Amniotic stem cell (primary cell): Measurements from ENCODE around the gene UQCC5.
A peak's percentile ranks its signal among the peaks of the same experiment; 100 is the strongest.

Source experiments
- DNase-seq: peaks from one replicate; lab custom pipeline; 2025; lab: John Stamatoyannopoulos, UW

UQCC5 gene

GRCh38 chr3:52504977-52505376, 31.4 kb upstream of the UQCC5 start:
- DNase-seq = no peak

- no peak for DNase-seq
These were observed 30.0 kb upstream of the UQCC5 start for GRCh38 chr3:52506266-52506966.

- DNase-seq = peak; percentile 74
These were observed 29.0 kb upstream of the UQCC5 start for GRCh38 chr3:52507359-52507758.

- DNase-seq = no peak
These were observed 26.6 kb upstream of the UQCC5 start for GRCh38 chr3:52509753-52510328.

GRCh38 chr3:52511509-52511908, 24.9 kb upstream of the UQCC5 start:
- DNase-seq = no peak

GRCh38 chr3:52512105-52512504, 24.3 kb upstream of the UQCC5 start:
- no peak for DNase-seq

- DNase-seq = no peak
These were observed 23.7 kb upstream of the UQCC5 start for GRCh38 chr3:52512727-52513126.

GRCh38 chr3:52513281-52513680, 23.1 kb upstream of the UQCC5 start:
- no peak for DNase-seq

- no peak for DNase-seq
These were observed 21.8 kb upstream of the UQCC5 start for GRCh38 chr3:52514576-52514975.

GRCh38 chr3:52515192-52515591, 21.2 kb upstream of the UQCC5 start:
- no peak for DNase-seq

- DNase-seq = no peak
These were observed 19.8 kb upstream of the UQCC5 start for GRCh38 chr3:52516509-52517195.

GRCh38 chr3:52517796-52518722, 18.3 kb upstream of the UQCC5 start:
- DNase-seq = no peak

- no peak for DNase-seq
These were observed 17.5 kb upstream of the UQCC5 start for GRCh38 chr3:52518723-52519444.

GRCh38 chr3:52519445-52520140, 16.8 kb upstream of the UQCC5 start:
- DNase-seq = no peak

GRCh38 chr3:52520141-52520667, 16.2 kb upstream of the UQCC5 start:
- DNase-seq = no peak

- DNase-seq = no peak
These were observed 15.5 kb upstream of the UQCC5 start for GRCh38 chr3:52520716-52521487.

- DNase-seq = no peak
These were observed 14.9 kb upstream of the UQCC5 start for GRCh38 chr3:52521488-52521824.

GRCh38 chr3:52521881-52522650, 14.3 kb upstream of the UQCC5 start:
- no peak for DNase-seq

GRCh38 chr3:52522651-52523251, 13.7 kb upstream of the UQCC5 start:
- no peak for DNase-seq
